Endothelial cell of umbilical vein (primary cell): Measurements from ENCODE around the gene ZNF783. TPM values are rescaled to one million over a fixed set of nuclear protein-coding genes. Genes with fewer than 3 reads are reported as not detected.

Experiments
- BruUV-seq: library from RNA; stranded (reverse); fragments of 400-500 nt; replicated peaks from 2 replicates; lab custom pipeline; 2021; lab: Mats Ljungman, UMichigan
- CTCF ChIA-PET: fragments of 300-600, 350-600 bp; sonication (Branson Sonifier 250); formaldehyde crosslinking; loops from one replicate; lab custom pipeline; 2021; ENCODE audit warnings: antibody characterized with exemption, inconsistent platforms; lab: Charles Lee
- POLR2A ChIA-PET: fragments of 300-600, 350-600 bp; sonication (Branson Sonifier 250); formaldehyde crosslinking; loops from one replicate; lab custom pipeline; 2021; ENCODE audit warnings: antibody characterized with exemption, inconsistent platforms; lab: Charles Lee
- DNase-seq: peaks from one replicate; pipeline ENCODE4 v3.0.0-alpha.2; 2011; ENCODE audit warnings: low read depth, low spot score
- FAIRE-seq: peaks from 2 replicates; lab custom pipeline; 2011; peaks lifted over from hg19 to GRCh38; lab: Jason Lieb, UNC
- H2AFZ ChIP-seq: 2 replicates; pipeline ENCODE4 v1.6.0; 2012; ENCODE audit warnings: low read depth, low read length, control low read depth, inconsistent platforms
- H3K27ac ChIP-seq: 2 replicates; pipeline ENCODE4 v1.5.1; 2011; ENCODE audit warnings: low read depth, mild to moderate bottlenecking, control low read depth, low read length, moderate library complexity; ENCODE audit not compliant: insufficient read depth
- H3K27me3 ChIP-seq, 2 experiments: 2 replicates each; pipeline versions ENCODE4 v1.6.0 to v1.6.1; 2011; ENCODE audit warnings: low read length in 2 of 2, mixed read lengths in 1 of 2; ENCODE audit not compliant: control insufficient read depth in 2 of 2, insufficient read depth in 2 of 2
- H3K36me3 ChIP-seq, 2 experiments: 2 replicates in 1 of 2; 3 replicates in 1 of 2; pipeline ENCODE4 v1.5.1; 2011; ENCODE audit warnings: low read length in 2 of 2, mild to moderate bottlenecking in 1 of 2, moderate library complexity in 1 of 2; ENCODE audit not compliant: control insufficient read depth in 2 of 2, insufficient read depth in 2 of 2; ENCODE audit errors: extremely low read depth in 1 of 2
- H3K4me1 ChIP-seq: 3 replicates; pipeline ENCODE4 v1.5.1; 2011; ENCODE audit warnings: mild to moderate bottlenecking, low read length; ENCODE audit not compliant: control insufficient read depth, insufficient read depth; ENCODE audit errors: extremely low read depth
- H3K4me2 ChIP-seq: 2 replicates; pipeline ENCODE4 v1.6.1; 2011; ENCODE audit warnings: low read length, control low read depth, mixed read lengths; ENCODE audit not compliant: insufficient read depth
- H3K4me3 ChIP-seq, 3 experiments: fragments of 200-600 bp in 1 of 3; sonication (generic), shearing (Covaris generic) in 1 of 3; replicated peaks in 1 of 3; 2 replicates each; pipeline ENCODE4 v1.5.1; 2011 to 2016; ENCODE audit warnings: control low read depth in 3 of 3, low read length in 3 of 3, mild to moderate bottlenecking in 2 of 3, inconsistent platforms in 1 of 3, low read depth in 1 of 3, moderate library complexity in 1 of 3; ENCODE audit not compliant: insufficient read depth in 1 of 3
- H3K79me2 ChIP-seq: 2 replicates; pipeline ENCODE4 v1.6.0; 2012; ENCODE audit warnings: low read length, inconsistent platforms; ENCODE audit not compliant: control insufficient read depth, insufficient read depth
- H3K9ac ChIP-seq: replicated peaks from 2 replicates; pipeline ENCODE3; 2011; ENCODE audit warnings: low read length, control low read depth; ENCODE audit not compliant: insufficient read depth; ENCODE audit errors: extremely low read depth
- H3K9me1 ChIP-seq: replicated peaks from 3 replicates; pipeline ENCODE4 v1.6.0; 2011; ENCODE audit warnings: mild to moderate bottlenecking, low read length; ENCODE audit not compliant: control insufficient read depth, insufficient read depth; ENCODE audit errors: extremely low read depth
- H3K9me3 ChIP-seq: replicated peaks from 2 replicates; pipeline ENCODE4 v1.5.1; 2012; ENCODE audit warnings: low read length, inconsistent platforms; ENCODE audit not compliant: control insufficient read depth, insufficient read depth
- H4K20me1 ChIP-seq: replicated peaks from 2 replicates; pipeline ENCODE3; 2011; ENCODE audit warnings: mild to moderate bottlenecking, low read length; ENCODE audit not compliant: control insufficient read depth, insufficient read depth; ENCODE audit errors: extremely low read depth
- EZH2 ChIP-seq: IDR thresholded peaks from 2 replicates; pipeline ENCODE4 v1.6.1; 2012; ENCODE audit warnings: borderline replicate concordance, low read depth, mild to moderate bottlenecking, moderate library complexity, low read length, inconsistent platforms; ENCODE audit not compliant: severe bottlenecking
- FOS ChIP-seq: IDR thresholded peaks from 2 replicates; pipeline ENCODE4 v1.6.1; 2011; ENCODE audit warnings: mild to moderate bottlenecking, low read length, moderate library complexity, borderline replicate concordance; ENCODE audit not compliant: insufficient read depth
- GATA2 ChIP-seq: IDR thresholded peaks from 2 replicates; pipeline ENCODE4 v1.7.0; 2011; ENCODE audit warnings: low read depth, mild to moderate bottlenecking, moderate library complexity, mixed read lengths, low read length; ENCODE audit not compliant: insufficient read length, insufficient read depth
- JUN ChIP-seq: IDR thresholded peaks from 2 replicates; pipeline ENCODE4 v1.6.1; 2011; ENCODE audit warnings: borderline replicate concordance, low read depth; ENCODE audit not compliant: insufficient read length, insufficient read depth
- MYC ChIP-seq: IDR thresholded peaks from one replicate; pipeline ENCODE4 v1.6.1; 2011; ENCODE audit warnings: mild to moderate bottlenecking, low read depth, low read length
- POLR2A ChIP-seq: IDR thresholded peaks from 2 replicates; pipeline ENCODE4 v1.6.1; 2012; ENCODE audit warnings: low read depth, mild to moderate bottlenecking, control low read depth, low read length
- POLR2AphosphoS5 ChIP-seq: IDR thresholded peaks from 2 replicates; pipeline ENCODE4 v1.6.1; 2012; ENCODE audit warnings: low read depth, mild to moderate bottlenecking, control low read depth, low read length, moderate library complexity; ENCODE audit not compliant: insufficient read depth
- dilution Hi-C: fragments of 300-500 bp; cut with MboI; formaldehyde crosslinking; loops from one replicate; pipeline ENCODE4 v1.15.0; 2019; ENCODE audit warnings: low sequenced_read_pairs; ENCODE audit not compliant: extremely low pct_ligation_motif_present
- intact Hi-C: fragments of 100-400 bp; cut with micrococcal nuclease; formaldehyde crosslinking; loops from one replicate; pipeline ENCODE4 v1.10.0; 2022
- polyA plus RNA-seq, 4 experiments: library from polyadenylated mRNA; depleted of rRNA in 3 of 4; stranded (reverse) in 3 of 4; unstranded in 1 of 4; fragments of >200 nt; gene quantifications; 2 replicates each; pipeline versions ENCODE4 v1.2.1 to v1.2.3, GENCODE V29; 2011 to 2012; ENCODE audit warnings: missing spikeins in 1 of 4
- total RNA-seq: library from RNA; stranded (reverse); gene quantifications from 2 replicates; pipeline ENCODE4 v1.2.3, GENCODE V29; 2021
- TF ChIP-seq, protein P1 (sequence below): IDR thresholded peaks from 2 replicates; pipeline ENCODE4 v1.6.1; 2011; ENCODE audit not compliant: insufficient read depth, insufficient read length
- TF ChIP-seq, protein P2 (sequence below), 2 donors: IDR thresholded peaks; 1 replicate in 1 of 2; 2 replicates in 1 of 2; pipeline ENCODE4 v1.5.1; 2011; ENCODE audit warnings: low read length in 2 of 2, mild to moderate bottlenecking in 2 of 2, moderate library complexity in 2 of 2, control low read depth in 1 of 2, inconsistent platforms in 1 of 2, low read depth in 1 of 2; ENCODE audit not compliant: insufficient read depth in 1 of 2; ENCODE audit errors: extremely low read depth in 1 of 2

Gene ZNF783
- total and polyA plus RNA-seq, 2 donors (not counting 3 experiments of a cell fraction or from before 2014, with no cell fraction given), result 7.3 to 9.8 TPM

DNA sequence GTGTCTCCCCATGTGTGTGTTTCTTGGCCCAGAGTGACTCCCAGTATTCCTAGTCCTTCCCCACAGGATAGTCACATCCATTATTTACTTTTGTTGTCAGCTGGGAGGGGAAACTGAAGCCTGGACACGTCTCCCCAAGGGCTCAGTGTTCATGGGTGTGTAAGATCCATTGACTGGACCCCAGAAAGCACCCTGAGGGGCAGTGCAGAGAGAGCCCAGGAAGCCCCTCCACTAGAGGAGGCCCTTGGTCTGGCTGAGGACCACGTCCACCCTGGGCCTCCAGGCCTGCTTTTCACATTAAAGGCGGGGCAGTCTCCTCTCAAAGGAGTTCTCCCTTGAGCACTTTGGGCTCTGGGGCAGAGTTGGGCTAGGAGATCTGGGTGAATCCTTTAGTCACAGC, 21.3 kb downstream of the ZNF783 start:
- Histone ChIP-seq H4K20me1 (no peaks in the 10 kb centered on the region), H3K4me3 (no peak overlapping the region), H3K36me3 (peaks cover 0 to 8% of the 10 kb centered on the region in 2 experiments), H3K9me3 (no peaks in the 10 kb centered on the region), H3K27ac (no peak overlapping the region), H3K4me1 (peaks cover 9% of the 10 kb centered on the region), H3K9me1 (no peaks in the 10 kb centered on the region), H3K79me2 (no peaks in the 10 kb centered on the region), H2AFZ (no peak overlapping the region), H3K27me3 (no peaks in the 10 kb centered on the region), H3K9ac (no peak overlapping the region), H3K4me2 (no peak overlapping the region)
- dilution Hi-C loops (no loop called here), intact Hi-C loops (loop anchor here (10.0 kb wide), 1 partner anchor 341 kb away; no protein-coding TSS in a partner anchor)
- FAIRE-seq, result no peak
- ChIA-PET POLR2A (no interaction called here), CTCF (interaction anchor here (1.6 kb wide), 2 partner anchors 21 to 27 kb away, joined by 5 to 6 read pairs; partner anchors contain the start of gene ZNF783)
- TF ChIP-seq, protein P1, sequence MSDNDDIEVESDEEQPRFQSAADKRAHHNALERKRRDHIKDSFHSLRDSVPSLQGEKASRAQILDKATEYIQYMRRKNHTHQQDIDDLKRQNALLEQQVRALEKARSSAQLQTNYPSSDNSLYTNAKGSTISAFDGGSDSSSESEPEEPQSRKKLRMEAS, result no peak
- TF ChIP-seq POLR2A (no peak), FOS (no peak), JUN (no peak), GATA2 (no peak), POLR2AphosphoS5 (no peak), MYC (no peak), EZH2 (no peak)
- TF ChIP-seq, protein P2, sequence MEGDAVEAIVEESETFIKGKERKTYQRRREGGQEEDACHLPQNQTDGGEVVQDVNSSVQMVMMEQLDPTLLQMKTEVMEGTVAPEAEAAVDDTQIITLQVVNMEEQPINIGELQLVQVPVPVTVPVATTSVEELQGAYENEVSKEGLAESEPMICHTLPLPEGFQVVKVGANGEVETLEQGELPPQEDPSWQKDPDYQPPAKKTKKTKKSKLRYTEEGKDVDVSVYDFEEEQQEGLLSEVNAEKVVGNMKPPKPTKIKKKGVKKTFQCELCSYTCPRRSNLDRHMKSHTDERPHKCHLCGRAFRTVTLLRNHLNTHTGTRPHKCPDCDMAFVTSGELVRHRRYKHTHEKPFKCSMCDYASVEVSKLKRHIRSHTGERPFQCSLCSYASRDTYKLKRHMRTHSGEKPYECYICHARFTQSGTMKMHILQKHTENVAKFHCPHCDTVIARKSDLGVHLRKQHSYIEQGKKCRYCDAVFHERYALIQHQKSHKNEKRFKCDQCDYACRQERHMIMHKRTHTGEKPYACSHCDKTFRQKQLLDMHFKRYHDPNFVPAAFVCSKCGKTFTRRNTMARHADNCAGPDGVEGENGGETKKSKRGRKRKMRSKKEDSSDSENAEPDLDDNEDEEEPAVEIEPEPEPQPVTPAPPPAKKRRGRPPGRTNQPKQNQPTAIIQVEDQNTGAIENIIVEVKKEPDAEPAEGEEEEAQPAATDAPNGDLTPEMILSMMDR (IDR thresholded peaks at IDR 0.05; ENCODE audit: extremely low read depth in 1 of 2, insufficient read depth in 1 of 2, low read depth in 1 of 2, low read length in 2 of 2), result no peak
- no TSS peak for BruUV-seq
- no peak for DNase-seq
